HG03460 (cell line): Measurements from ENCODE around the gene RPS29.
"Not testable (repeated sequence)": the region's sequence is repeated elsewhere in the genome, so short reads cannot be mapped to it uniquely, and the experiment has no call there.

Source experiments
- ATAC-seq: cut with Tn5 transposase; IDR thresholded peaks from one replicate; pipeline ENCODE4 v1.9.1; 2021; ENCODE audit not compliant: unreplicated experiment

RPS29 gene

DNA sequence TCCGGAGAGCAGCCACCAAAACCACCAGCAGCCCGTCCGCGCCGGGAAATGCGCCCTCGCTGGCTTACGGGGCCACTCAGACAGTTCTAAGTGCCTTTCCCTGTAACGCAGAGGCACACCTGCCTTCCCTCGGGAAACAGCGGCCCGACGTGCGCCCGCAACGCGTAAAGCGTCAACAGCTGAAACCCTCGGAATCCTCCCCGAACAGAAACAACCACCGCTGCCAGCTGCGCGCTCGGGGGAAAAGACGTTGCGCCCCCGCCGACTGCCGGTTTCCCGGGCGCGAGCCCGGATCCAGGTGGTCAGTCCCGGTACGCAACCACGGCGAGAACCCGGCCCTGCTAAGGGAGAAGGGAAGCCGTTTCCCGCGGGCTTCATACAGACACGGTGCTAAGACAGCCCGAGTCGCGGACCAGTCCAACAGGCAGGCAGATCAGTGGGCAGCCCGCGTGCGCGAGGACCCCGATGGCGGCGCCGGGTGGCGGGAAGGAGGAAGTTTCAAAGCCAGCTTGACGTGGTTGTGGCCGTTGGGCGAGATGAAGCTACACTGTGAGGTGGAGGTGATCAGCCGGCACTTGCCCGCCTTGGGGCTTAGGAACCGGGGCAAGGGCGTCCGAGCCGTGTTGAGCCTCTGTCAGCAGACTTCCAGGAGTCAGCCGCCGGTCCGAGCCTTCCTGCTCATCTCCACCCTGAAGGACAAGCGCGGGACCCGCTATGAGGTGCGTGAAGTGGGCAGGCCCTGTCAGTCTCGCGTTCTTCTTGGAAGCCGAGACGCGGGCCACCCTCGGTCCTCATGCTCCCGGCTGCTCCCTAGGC is 12.5 kb upstream of the RPS29 start, which contains the start of gene LRR1:
TSS of gene LRR1 (plus strand) at position 456 of the 816 bp plus-strand sequence. CDS start at position 537, 81 bp downstream.
- ATAC-seq = peak; percentile 44

DNA sequence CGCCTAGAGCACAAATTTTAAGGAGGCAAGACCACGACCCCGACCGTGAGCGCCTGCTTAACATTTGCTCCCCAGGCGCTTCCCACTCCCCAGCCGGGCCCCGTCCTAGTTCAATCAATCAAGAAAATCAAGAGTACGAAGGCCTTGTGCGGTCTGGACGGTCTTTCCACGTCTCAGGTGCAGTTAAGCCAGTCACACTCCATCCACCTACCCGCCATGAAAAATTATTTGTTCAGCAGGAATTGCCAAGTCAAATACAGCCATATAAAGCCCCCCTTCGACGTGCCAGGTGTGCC is 12.0 kb upstream of the RPS29 start:
- ATAC-seq = peak; percentile 2

DNA sequence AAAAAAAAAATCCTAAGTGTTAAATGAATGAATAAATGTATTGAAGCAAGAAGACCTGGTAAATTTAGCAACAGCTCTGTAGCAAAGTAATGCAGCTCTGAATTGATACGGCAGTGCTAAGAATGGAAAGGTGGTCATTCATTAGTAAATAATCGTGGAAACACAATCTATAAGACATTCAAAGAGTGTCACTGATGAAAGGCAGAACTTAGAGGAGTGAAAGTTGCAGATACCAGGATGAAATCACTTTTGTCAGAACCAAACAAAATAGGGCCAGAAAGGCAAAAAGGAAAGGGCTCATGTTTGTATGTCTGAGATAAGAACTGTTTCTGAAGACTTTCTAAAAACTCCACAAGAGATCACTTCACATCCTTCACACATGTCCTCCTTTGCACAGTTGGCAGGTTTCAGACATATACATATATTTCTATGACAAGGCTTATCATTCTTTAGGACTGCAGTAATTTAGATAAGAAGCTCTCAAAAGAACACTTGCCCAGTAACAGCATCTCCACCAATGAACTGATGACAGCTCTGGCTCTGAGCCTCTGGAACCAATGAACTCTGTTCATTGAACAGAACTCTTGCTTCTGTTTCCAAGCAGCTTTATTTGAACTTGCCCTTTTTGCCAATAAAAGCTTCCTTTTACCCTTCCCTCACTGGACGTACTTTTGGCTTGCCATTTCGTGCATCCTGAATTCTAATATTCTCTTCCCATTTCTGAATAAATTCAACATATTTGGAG is 8.3 kb upstream of the RPS29 start:
- no peak for ATAC-seq

DNA sequence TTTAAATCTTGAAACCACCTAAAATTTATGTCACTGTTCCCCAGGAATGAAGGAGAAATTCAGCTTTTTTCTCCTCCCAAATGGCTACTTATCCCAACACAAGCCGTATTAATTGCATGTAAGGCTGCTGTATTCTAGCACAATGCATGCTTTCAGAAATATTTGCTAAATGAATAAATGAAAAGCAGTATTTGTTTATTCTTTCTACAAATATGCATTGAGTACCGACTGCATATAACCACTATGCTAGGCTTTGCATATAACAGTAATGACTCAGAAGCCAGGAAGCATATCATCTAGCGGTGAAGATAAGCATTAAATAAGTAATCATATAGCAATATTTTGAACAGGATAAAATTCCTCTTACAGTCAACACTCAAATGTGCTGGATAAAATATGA is 6.8 kb upstream of the RPS29 start:
- no peak for ATAC-seq

DNA sequence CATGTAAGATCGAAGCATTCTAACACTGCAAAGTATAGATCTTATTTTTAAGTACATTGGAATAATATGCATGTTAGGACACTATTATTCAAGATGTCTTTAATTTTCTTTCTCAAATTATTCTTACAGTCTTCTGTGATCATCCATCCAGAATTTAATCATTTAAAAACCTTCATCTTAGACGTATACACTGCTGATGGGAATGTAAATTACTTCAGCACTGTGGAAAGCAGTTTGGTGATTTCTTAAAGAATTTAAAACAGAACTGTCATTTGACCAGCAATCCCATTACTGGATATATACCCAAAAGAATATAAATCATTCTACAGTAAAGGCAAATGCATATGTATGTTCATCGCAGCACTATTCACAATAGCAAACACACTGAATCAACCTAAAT is 3.2 kb upstream of the RPS29 start:
- ATAC-seq = no peak

DNA sequence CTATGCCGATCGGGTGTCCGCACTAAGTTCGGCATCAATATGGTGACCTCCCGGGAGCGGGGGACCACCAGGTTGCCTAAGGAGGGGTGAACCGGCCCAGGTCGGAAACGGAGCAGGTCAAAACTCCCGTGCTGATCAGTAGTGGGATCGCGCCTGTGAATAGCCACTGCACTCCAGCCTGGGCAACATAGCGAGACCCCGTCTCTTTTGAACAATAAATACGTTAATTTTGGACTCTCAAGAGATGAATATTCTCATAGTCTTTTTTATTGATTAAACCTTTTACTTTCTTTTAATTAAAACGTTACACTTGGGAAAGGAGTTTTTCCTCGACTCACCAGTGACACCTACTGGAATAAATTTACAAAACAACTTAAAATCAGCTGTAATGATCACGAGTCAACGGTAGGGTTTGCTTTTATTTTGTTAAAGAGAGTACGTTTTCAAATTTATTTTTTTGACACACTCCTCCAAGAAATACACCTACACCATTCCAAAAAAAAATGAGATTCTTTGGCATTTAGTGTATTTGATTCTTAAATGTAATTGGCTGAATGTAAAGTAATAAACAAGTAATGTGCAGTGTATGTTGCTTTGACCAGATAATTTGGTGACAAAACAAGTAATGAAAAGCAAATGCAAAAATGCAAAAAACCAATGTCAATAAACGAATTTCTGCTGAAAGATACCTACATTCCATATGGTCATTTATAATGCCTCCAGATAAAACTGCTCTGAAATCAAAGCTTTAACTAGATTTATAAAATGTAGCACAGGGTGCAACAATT is 687 bp upstream of the RPS29 start:
- ATAC-seq = peak; percentile 32

DNA sequence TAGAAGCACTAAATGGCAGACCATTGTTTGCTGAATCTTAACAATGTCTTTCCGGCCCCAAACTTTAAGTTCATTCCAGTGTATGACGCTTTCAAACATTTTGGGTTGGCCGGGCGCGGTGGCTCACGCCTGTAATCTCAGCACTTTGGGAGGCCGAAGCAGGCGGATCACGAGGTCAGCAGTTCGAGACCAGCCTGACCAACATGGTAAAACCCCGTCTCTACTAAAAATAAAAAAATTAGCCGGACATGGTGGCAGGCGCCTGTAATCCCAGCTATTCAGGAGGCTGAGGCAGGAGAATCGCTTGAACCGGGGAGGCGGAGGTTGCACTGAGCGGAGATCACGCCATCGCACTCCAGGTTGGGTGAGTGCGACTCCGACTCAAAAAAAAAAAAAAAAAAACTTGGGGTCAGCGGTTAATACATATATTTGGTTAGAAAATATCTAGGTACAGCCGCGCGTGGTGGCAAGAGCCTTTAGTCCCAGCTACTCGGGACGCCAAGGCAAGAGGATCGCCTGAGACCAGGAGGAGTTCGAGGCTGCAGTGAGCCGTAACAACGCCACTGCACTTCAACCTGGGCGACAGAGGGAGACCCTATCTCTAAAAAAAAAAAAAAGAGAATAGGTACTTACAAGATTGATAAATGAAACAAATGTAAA is 1.1 kb downstream of the RPS29 start:
- ATAC-seq = not testable (repeated sequence)

DNA sequence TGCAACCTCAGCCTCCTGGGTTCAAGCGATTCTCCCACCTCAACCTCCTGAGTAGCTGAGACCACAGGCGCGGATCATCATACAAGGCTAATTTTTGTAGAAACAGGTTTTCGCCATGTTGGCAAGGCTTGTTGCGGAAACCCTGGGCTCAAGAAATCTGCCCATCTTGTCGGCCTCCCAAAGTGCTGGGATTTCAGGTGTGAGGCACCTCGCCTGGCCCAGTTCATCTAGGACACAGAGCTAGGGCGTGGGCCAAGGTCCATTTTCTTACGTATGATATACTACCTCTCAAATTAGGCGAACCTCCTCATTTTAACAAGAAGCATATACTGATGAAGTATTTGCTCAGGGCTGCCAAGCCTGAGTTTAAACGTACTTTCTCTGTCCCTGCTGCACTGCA is 2.1 kb downstream of the RPS29 start:
- no peak for ATAC-seq

DNA sequence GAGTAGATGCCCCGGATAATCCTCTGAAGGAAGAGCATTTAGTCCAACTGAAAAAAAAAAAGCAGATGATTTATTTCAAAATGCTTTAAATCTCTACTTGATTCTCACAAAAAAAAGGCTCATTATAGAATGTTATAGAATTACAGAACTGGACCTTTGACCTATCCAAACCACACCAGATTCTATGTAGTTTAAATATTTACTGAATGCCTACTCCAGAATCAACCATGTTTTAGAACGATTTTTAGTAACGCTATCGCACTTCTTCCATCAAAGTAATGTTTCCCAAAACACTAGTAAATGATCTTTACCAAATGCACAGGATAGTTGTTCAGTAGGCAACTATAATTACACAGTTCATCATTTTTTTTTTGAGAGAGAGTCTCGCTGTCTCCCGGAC is 2.6 kb downstream of the RPS29 start:
- ATAC-seq = no peak

DNA sequence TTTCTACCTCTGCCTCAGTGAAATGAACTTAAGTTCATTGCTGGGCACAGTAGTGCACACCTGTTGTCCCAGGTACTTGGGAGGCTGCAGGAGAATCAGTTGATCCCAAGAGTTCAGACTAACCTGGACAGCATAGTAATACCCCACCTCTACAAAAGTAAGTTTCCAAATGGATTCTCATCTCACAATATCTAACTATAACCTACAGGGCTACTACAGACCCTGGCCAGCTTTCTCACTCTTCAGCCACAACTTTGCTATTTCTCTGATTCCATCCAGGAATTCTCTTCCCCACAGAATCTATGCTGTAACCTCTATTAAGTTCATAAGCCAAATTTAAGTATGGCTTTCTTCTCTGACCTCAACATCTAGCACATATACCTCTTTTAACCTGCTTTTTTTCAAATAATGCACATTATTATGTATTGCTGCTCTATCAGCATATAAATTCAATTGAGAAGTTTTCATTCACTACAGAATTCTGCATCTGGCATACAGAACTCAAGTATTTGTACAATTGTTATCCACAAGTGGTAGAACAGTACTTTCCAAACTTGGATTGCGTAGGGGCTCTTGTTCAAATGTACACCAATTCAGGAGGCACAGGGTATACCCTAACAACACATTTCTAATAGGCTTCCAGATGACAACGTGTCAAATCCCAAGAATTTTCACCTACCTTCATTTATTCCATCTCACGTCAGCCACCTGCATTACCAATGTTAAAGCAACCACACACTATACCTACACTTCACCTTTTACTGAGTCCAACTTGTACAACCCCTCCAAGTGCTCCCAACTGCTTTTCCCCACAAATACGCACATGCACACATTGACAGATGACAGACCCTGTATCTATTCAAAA is 3.8 kb downstream of the RPS29 start:
- no peak for ATAC-seq

DNA sequence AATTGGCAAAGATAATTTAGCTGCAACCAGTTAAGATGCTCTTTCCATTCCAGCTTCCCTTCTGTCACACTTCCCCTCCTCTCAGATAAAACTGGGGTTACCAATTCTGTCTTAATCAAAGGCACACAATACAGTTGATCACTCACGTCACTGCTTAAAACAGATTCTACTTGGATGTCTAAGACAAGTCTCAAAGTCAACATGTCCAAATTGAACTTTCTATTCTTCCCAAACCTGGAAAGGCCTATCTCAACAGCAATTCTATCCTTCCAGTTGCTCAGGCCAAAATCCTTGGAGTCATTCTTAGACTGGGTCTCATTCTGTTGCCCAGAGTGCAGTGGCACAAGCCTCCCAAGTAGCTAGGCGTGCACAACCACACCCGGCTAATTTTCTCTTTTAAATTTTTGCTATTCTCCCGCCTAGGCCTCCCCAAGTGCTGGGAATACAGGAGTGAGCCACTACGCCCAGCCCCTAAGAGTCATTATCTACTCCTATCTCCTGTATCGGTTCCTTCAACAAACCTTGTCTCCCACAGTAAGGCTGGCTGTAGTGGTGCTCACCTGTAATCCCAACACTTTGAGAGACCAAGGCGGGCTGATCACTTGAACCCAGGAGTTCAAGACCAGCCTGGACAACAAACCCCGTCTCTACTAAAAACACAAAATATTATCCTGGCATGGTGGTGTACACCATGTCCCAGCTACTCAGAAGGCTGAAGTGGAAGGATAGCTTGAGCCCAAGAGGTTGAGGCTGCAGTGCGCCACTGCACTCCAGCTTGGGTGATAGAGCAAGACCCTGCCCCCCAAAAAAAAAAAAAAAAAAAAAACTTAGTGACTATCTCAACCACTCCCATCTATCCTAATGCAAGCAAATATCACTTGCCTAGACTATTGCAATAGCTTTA is 4.7 kb downstream of the RPS29 start:
- ATAC-seq = no peak

DNA sequence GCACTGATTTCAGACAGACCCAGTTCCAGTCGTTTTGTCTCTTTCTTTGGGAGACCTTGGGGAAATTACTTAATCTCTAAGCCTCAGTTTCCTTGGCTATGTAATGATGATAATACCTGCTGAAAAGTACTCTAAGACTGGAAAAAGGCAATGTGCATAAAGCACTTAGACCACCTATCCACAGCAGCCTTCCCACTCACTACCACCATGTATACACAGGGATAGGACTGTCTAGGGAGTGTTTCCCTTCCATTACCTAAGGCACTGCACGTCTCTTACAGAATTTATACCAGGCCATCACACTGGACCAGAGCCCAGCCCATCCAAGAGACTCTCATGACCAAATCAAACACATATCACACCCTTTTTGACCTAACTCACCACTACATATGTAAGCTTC is 6.3 kb downstream of the RPS29 start:
- ATAC-seq = no peak

DNA sequence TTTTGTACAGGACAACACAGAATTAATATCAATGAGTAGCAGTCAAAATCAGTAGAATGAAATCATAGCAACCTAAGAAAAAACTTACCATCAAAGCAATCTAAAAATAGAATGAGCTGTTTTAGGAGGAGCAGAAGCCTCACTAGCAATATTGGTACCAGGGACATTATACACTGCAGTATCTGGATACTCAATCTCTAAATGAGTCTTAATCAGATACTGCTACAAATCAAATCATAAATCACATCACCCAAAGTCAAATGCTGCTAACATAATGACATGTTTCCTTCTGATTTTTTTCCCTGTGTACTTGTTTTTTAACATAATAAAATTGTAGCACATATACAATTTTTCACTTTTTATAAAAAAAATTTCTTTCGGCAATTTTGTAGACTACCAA is 8.0 kb downstream of the RPS29 start:
- ATAC-seq = no peak

DNA sequence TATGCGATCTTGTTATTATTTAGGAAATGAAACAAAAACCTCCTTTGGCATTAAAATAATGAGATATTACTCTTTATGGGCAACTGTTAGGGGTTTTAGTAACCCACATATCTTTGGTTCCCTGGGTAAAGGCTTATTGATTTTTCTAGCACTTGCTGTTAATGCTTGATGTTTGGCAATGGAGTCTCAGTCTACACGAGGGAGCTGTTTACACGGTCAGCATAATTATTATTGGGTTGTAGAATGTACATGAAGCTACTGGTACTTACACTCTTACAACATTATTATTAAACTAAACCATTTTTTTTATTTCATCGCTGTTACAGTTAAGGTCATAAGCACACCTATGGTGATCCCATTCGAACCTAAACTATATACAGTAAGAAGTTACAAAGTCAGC is 12.1 kb downstream of the RPS29 start:
- ATAC-seq = no peak

DNA sequence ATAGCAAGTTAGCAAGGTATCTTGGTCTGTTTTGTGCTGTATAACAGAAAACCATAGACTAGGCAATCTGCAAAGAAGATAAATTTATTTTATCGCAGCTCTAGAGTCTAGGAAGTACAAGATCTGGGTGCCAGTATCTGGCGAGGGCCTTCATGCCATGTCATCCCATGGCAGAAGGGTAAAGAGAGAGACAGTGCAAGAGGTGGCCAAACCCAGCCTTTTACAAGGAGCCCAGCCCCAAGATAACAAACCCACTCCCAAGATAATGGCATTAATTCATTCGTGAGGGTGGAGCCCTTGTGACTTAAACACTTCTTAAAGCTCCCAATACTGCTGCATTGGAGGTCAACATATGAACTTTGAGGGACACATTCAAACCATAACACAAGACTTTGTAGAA is 16.9 kb downstream of the RPS29 start:
- no peak for ATAC-seq

DNA sequence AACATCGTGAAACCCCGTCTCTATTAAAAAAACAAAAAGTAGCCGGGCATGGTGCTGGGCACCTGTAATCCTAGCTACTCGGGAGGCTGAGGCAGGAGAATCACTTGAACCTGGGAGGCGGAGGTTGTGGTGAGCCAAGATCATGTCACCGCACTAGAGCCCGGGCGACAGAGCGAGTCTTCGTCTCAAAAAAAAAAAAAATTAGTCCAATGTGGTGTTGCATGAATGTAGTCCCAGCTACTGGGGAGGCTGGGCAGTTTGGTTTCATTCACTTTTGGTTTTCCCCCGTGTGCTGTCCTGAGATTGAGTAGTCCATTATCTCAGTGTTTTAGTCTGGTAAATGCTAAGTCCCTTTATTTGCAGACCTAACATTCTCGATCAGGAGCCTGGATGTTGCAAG is 19.5 kb downstream of the RPS29 start:
- ATAC-seq = no peak

DNA sequence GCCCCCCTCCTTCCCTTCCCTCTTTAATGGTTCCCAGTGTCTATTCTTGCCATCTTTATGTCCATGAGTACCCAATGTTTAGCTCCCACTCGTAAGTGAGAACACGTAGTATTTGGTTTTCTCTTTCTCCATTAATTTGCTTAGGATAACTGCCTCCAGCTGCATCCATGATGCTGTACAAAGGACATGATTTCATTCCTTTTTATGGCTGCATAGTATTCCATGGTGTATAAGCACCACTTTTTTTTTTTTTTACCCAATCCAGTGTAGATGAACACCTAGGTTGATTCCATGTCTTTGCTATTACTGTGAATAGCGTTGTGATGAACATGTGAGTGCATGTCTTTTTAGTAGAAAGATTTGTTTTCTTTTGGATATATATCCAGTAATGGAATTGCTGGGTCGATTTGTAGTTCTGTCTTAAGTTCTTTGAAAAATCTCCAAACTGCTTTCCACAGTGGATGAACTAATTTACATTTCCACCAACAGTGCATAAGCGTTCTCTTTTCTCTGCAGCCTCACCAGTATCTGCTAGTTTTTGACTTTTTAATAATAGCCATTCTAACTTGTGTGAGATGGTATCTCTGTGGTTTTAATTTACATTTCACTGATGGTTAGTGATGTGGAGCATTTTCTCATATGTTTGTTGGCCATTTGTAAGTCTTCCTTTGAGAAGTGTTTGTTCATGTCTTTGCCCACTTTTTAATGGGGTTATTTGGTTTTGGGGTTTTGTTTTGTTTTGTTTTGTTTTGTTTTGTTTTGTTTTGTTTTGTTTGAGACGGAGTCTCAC is 26.0 kb downstream of the RPS29 start:
- no peak for ATAC-seq

DNA sequence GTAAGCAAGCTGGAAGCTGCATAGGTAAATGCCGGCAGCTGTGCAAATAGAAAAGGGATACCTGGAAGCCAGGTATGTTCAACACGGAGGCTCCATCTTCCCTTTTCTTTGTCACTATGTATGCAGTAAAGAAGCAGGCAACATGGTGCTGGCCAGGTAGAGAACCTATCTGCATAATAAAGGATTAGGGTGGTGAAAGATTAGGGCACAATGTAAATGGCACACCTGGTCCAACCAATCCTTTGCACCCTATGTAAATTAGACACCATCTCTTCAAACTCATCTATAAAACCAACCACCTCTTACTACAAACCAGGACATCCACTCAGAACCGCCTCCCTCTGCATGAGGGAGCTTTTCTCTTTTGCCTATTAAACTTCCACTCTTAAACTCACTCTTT is 32.3 kb downstream of the RPS29 start:
- no peak for ATAC-seq

DNA sequence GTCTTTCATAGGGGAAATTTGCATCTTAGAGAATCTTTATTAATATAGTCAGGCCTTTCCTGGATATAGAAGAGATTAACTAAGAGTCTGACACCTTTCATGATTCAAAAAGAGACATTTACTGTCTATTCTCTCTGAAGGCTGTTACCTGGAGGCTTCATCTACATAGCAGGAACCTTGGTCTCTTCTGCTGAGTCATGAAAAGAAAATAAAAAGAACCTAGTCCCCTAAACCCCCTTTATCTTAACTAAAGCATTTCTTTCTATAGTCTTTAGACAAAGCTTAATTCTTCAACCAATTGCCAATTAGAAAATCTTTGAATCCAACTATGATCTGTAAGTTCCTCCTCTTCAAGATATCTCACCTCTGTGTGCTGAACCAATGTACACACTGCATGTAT is 33.1 kb downstream of the RPS29 start:
- ATAC-seq = no peak
